ENCODE data around the gene UGT1A6. TPM values are rescaled to one million over a fixed set of nuclear protein-coding genes. Genes with fewer than 3 reads are reported as not detected.

UGT1A6 gene
- total RNA-seq, 1 donor from 2014 or later: 3.2 TPM

GRCh38 chr2:233791151-233791882, 98.6 kb downstream of the UGT1A6 start:
- Histone ChIP-seq H3K4me3 (no peak overlapping the region), H3K4me1 (no peaks in the 10 kb centered on the region), H3K36me3 (no peaks in the 10 kb centered on the region), H3K9me3 (no peaks in the 10 kb centered on the region), H3K27ac (no peak overlapping the region), H3K27me3 (no peaks in the 10 kb centered on the region)
- intact Hi-C loops (cut with DNase I): no loop called here
- DNase-seq (peak; percentile 51), ATAC-seq (no peak)
- TF ChIP-seq CTCF (IDR thresholded peaks at IDR 0.05): no peak

GRCh38 chr2:233791883-233792329, 99.2 kb downstream of the UGT1A6 start:
- intact Hi-C loops (cut with DNase I): no loop called here
- no peaks in the 10 kb centered on the region for H3K27me3 ChIP-seq
- no peaks in the 10 kb centered on the region for H3K4me1 ChIP-seq
- DNase-seq (no peak), ATAC-seq (no peak)
- no peak overlapping the region for H3K4me3 ChIP-seq
- no peaks in the 10 kb centered on the region for H3K9me3 ChIP-seq
- no peak overlapping the region for H3K27ac ChIP-seq
- TF ChIP-seq CTCF (IDR thresholded peaks at IDR 0.05): no peak
- no peaks in the 10 kb centered on the region for H3K36me3 ChIP-seq

- Histone ChIP-seq H3K4me1 (no peaks in the 10 kb centered on the region), H3K27me3 (no peaks in the 10 kb centered on the region), H3K27ac (no peak overlapping the region), H3K36me3 (no peaks in the 10 kb centered on the region), H3K9me3 (no peaks in the 10 kb centered on the region), H3K4me3 (no peak overlapping the region)
- no peak for TF ChIP-seq CTCF (IDR thresholded peaks at IDR 0.05)
- DNase-seq: peak; percentile 40
- intact Hi-C loops (cut with DNase I): no loop called here
- no peak for ATAC-seq
Observed at GRCh38 chr2:233792720-233793119, 100.0 kb downstream of the UGT1A6 start.

- no peaks in the 10 kb centered on the region for H3K4me1 ChIP-seq
- H3K27me3 ChIP-seq: no peaks in the 10 kb centered on the region
- H3K36me3 ChIP-seq: no peaks in the 10 kb centered on the region
- no peak overlapping the region for H3K27ac ChIP-seq
- peak; percentile 50 for DNase-seq
- no peaks in the 10 kb centered on the region for H3K9me3 ChIP-seq
- intact Hi-C loops (cut with DNase I): no loop called here
- TF ChIP-seq CTCF (IDR thresholded peaks at IDR 0.05): no peak
- no peak overlapping the region for H3K4me3 ChIP-seq
- ATAC-seq: peak; percentile 14
Observed at GRCh38 chr2:233793465-233794127, 100.9 kb downstream of the UGT1A6 start.

GRCh38 chr2:233794128-233794658, 101.5 kb downstream of the UGT1A6 start:
- DNase-seq (peak; percentile 47), ATAC-seq (no peak)
- Histone ChIP-seq H3K27me3 (no peaks in the 10 kb centered on the region), H3K4me1 (no peaks in the 10 kb centered on the region), H3K27ac (no peak overlapping the region), H3K36me3 (no peaks in the 10 kb centered on the region), H3K4me3 (no peak overlapping the region), H3K9me3 (no peaks in the 10 kb centered on the region)
- no peak for TF ChIP-seq CTCF (IDR thresholded peaks at IDR 0.05)
- intact Hi-C loops (cut with DNase I): no loop called here
